Osteocyte (in vitro differentiated cells): ENCODE results near the gene COMT. TPM values are rescaled to one million over a fixed set of nuclear protein-coding genes. Genes with fewer than 3 reads are reported as not detected.

Source experiments
- DNase-seq: peaks from one replicate; pipeline ENCODE4 v3.0.0; 2021; ENCODE audit warnings: mixed read lengths; ENCODE audit not compliant: unreplicated experiment; ENCODE audit errors: extremely low spot score
- H3K27ac Mint-ChIP-seq: one replicate; pipeline ENCODE4 v1.8.0; 2021; ENCODE audit warnings: mild to moderate bottlenecking, mixed read lengths; ENCODE audit not compliant: unreplicated experiment
- H3K27me3 Mint-ChIP-seq: one replicate; pipeline ENCODE4 v1.8.0; 2021; ENCODE audit warnings: mixed read lengths; ENCODE audit not compliant: unreplicated experiment
- H3K36me3 Mint-ChIP-seq: one replicate; pipeline ENCODE4 v1.8.0; 2021; ENCODE audit warnings: mixed read lengths; ENCODE audit not compliant: unreplicated experiment
- H3K4me1 Mint-ChIP-seq: one replicate; pipeline ENCODE4 v1.8.0; 2021; ENCODE audit warnings: mixed read lengths; ENCODE audit not compliant: unreplicated experiment
- H3K4me3 Mint-ChIP-seq: one replicate; pipeline ENCODE4 v1.8.0; 2021; ENCODE audit warnings: mild to moderate bottlenecking, moderate library complexity, mixed read lengths; ENCODE audit not compliant: unreplicated experiment
- H3K9me3 Mint-ChIP-seq: one replicate; pipeline ENCODE4 v1.8.0; 2021; ENCODE audit warnings: mixed read lengths; ENCODE audit not compliant: unreplicated experiment
- total RNA-seq: library from RNA; stranded (reverse); gene quantifications from 2 replicates; pipeline ENCODE4 v1.2.1, GENCODE V29; 2021
- TF ChIP-seq, protein P1 (sequence below): fragments of 200-600 bp; sonication (generic); IDR thresholded peaks from 2 replicates; pipeline ENCODE4 v1.5.0; 2021; ENCODE audit warnings: antibody characterized with exemption, mild to moderate bottlenecking, moderate library complexity

The COMT gene
- total RNA-seq, 1 donor from 2014 or later: 92.1 TPM

- Mint-ChIP-seq H3K9me3 (no peaks in the 10 kb centered on the region), H3K27ac (no peak overlapping the region), H3K36me3 (peaks cover 5% of the 10 kb centered on the region), H3K4me3 (no peak overlapping the region), H3K27me3 (no peaks in the 10 kb centered on the region), H3K4me1 (peaks cover 11% of the 10 kb centered on the region)
- no peak for DNase-seq
- TF ChIP-seq, protein P1, sequence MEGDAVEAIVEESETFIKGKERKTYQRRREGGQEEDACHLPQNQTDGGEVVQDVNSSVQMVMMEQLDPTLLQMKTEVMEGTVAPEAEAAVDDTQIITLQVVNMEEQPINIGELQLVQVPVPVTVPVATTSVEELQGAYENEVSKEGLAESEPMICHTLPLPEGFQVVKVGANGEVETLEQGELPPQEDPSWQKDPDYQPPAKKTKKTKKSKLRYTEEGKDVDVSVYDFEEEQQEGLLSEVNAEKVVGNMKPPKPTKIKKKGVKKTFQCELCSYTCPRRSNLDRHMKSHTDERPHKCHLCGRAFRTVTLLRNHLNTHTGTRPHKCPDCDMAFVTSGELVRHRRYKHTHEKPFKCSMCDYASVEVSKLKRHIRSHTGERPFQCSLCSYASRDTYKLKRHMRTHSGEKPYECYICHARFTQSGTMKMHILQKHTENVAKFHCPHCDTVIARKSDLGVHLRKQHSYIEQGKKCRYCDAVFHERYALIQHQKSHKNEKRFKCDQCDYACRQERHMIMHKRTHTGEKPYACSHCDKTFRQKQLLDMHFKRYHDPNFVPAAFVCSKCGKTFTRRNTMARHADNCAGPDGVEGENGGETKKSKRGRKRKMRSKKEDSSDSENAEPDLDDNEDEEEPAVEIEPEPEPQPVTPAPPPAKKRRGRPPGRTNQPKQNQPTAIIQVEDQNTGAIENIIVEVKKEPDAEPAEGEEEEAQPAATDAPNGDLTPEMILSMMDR: no peak
These were observed 32.1 kb downstream of the COMT start for GRCh38 chr22:19973551-19974267.

GRCh38 chr22:19974268-19974861 lies 32.8 kb downstream of the COMT start:
- Mint-ChIP-seq H3K27ac (peak overlapping the region; percentile 63), H3K27me3 (no peaks in the 10 kb centered on the region), H3K9me3 (no peaks in the 10 kb centered on the region), H3K36me3 (peaks cover 10% of the 10 kb centered on the region), H3K4me1 (peaks cover 11% of the 10 kb centered on the region), H3K4me3 (no peak overlapping the region)
- no peak for DNase-seq
- TF ChIP-seq, protein P1: no peak

DNA sequence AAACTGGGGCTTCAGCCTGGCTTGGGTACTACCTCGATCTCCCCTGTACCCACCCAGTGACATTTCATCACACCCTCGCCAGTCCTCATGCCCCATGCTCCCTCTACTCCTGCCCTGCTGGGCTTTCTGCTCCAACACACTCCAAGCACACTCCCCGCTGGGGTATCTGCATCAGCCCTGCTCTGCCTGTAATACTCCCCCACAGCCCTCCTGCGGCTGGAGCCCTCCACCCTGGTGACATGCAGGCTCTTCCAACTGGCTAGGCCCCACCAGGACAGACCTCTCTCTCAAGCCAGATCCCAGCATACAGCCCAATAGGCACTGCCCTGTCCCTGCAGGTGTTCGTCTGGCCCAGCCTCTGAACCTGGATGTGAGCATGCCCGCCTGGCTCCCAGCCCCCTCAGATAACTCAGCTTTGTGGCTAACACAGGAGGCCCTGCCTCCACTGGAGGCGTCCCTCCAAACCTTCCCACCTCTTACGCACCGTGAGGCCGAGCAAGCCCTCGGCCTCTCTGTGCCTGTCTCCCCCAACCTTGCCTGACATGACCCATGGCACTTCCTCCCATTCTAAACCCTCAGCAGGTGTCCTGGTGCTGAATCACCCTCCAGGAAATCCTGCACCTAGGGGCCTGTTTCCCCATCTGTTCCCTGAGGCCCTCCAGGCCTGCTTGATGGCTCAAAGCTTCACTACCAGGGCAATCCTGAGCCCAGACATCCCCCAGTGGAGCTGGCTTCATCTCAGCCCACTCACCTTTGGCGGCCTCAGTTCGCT lies 33.5 kb downstream of the COMT start:
- Mint-ChIP-seq H3K27ac (peak overlapping the region; percentile 63), H3K27me3 (no peaks in the 10 kb centered on the region), H3K4me3 (no peak overlapping the region), H3K36me3 (peaks cover 10% of the 10 kb centered on the region), H3K4me1 (peaks cover 11% of the 10 kb centered on the region), H3K9me3 (no peaks in the 10 kb centered on the region)
- no peak for DNase-seq
- TF ChIP-seq, protein P1: no peak

DNA sequence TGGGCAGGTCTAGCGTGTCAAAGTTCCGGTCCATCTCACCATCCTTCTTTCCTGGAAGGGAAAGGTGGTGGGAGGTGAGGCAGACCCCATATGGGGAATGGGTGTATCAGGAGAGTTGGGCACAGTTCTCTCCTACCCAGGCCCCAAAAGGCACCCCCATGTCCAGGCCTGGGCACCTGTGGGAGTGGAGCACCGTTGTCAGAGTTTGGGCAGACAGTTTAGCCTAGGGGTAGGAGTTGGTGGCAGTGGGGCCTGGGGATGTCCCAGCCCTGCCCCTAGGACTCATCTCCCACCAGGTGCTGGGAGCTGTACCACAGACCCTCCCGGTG lies 34.1 kb downstream of the COMT start:
- no peak overlapping the region for H3K27ac Mint-ChIP-seq
- no peaks in the 10 kb centered on the region for H3K9me3 Mint-ChIP-seq
- TF ChIP-seq, protein P1: no peak
- H3K4me1 Mint-ChIP-seq: peaks cover 10% of the 10 kb centered on the region
- H3K36me3 Mint-ChIP-seq: peaks cover 11% of the 10 kb centered on the region
- DNase-seq: no peak
- H3K27me3 Mint-ChIP-seq: no peaks in the 10 kb centered on the region
- H3K4me3 Mint-ChIP-seq: no peak overlapping the region

DNA sequence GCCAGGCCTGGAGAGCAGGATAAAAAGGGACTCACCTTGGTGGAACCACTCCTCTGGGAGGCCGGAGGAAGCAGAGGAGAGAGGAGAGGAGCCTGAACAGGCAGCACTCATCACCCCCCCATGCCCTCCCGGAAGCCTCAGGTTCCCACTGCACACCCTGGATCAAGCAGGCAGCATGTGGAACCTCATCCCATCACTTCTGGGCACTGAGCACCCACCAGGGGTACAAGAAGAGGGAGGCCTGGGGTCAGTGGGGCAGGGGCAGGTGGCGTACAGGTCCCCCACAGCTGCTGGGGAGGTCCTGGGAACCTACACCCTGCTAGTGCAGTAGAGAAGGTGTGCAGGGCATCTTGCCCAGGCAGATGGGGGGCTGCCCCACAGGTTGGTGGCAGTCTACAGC lies 35.1 kb downstream of the COMT start:
- Mint-ChIP-seq H3K36me3 (peaks cover 8% of the 10 kb centered on the region), H3K4me1 (peaks cover 9% of the 10 kb centered on the region), H3K4me3 (no peak overlapping the region), H3K27ac (no peak overlapping the region), H3K27me3 (no peaks in the 10 kb centered on the region), H3K9me3 (no peaks in the 10 kb centered on the region)
- TF ChIP-seq, protein P1: no peak
- no peak for DNase-seq
